Glutamatergic neuron (in vitro differentiated cells): ENCODE measurements around the gene GCH1. TPM values are rescaled to one million over a fixed set of nuclear protein-coding genes. Genes with fewer than 3 reads are reported as not detected.
"Not testable (repeated sequence)": the region's sequence is repeated elsewhere in the genome, so short reads cannot be mapped to it uniquely, and the experiment has no call there.

Experiments
- DNase-seq: peaks from one replicate; pipeline ENCODE4 v3.0.0; 2022
- H3K27ac Mint-ChIP-seq: one replicate; pipeline ENCODE4 v1.8.0; 2020; ENCODE audit warnings: mild to moderate bottlenecking, mixed read lengths, inconsistent platforms; ENCODE audit not compliant: unreplicated experiment
- H3K27me3 Mint-ChIP-seq: one replicate; pipeline ENCODE4 v1.8.0; 2020; ENCODE audit warnings: mild to moderate bottlenecking, moderate library complexity, mixed read lengths, inconsistent platforms; ENCODE audit not compliant: unreplicated experiment
- H3K36me3 Mint-ChIP-seq: one replicate; pipeline ENCODE4 v1.8.0; 2020; ENCODE audit warnings: mild to moderate bottlenecking, mixed read lengths, inconsistent platforms; ENCODE audit not compliant: unreplicated experiment
- H3K4me1 Mint-ChIP-seq: one replicate; pipeline ENCODE4 v1.8.0; 2020; ENCODE audit warnings: mild to moderate bottlenecking, low read depth, mixed read lengths, inconsistent platforms; ENCODE audit not compliant: unreplicated experiment
- H3K4me3 Mint-ChIP-seq: one replicate; pipeline ENCODE4 v1.8.0; 2020; ENCODE audit warnings: mild to moderate bottlenecking, mixed read lengths, inconsistent platforms; ENCODE audit not compliant: unreplicated experiment
- H3K9me3 Mint-ChIP-seq: one replicate; pipeline ENCODE4 v1.8.0; 2020; ENCODE audit warnings: mild to moderate bottlenecking, moderate library complexity, mixed read lengths, inconsistent platforms; ENCODE audit not compliant: unreplicated experiment
- CTCF ChIP-seq: fragments of 200-600 bp; sonication (generic); IDR thresholded peaks from one replicate; pipeline ENCODE4 v1.5.0; 2021; ENCODE audit not compliant: partially characterized antibody, unreplicated experiment
- total RNA-seq: library from RNA; stranded (reverse); fragmentation: NEBNext Ultra II Directional; extraction: Animal tissue kit (Norgen Biotek cat#: 25700); gene quantifications from one replicate; pipeline ENCODE4 v1.2.1, GENCODE V29; 2021; ENCODE audit not compliant: unreplicated experiment

Gene GCH1
- total RNA-seq, 1 donor from 2014 or later: 2.4 TPM

- Mint-ChIP-seq H3K4me3 (no peak overlapping the region), H3K27ac (no peak overlapping the region), H3K4me1 (peaks cover 9% of the 10 kb centered on the region), H3K9me3 (peaks cover 7% of the 10 kb centered on the region), H3K36me3 (no peaks in the 10 kb centered on the region), H3K27me3 (peaks cover 5% of the 10 kb centered on the region)
- no peak for TF ChIP-seq CTCF
- DNase-seq: no peak
These were observed 98.0 kb downstream of the GCH1 start for GRCh38 chr14:54804538-54805041.

- no peak for TF ChIP-seq CTCF
- Mint-ChIP-seq H3K4me3 (no peak overlapping the region), H3K9me3 (peaks cover 7% of the 10 kb centered on the region), H3K27ac (no peak overlapping the region), H3K36me3 (no peaks in the 10 kb centered on the region), H3K27me3 (peaks cover 5% of the 10 kb centered on the region), H3K4me1 (peaks cover 9% of the 10 kb centered on the region)
- no peak for DNase-seq
These were observed 98.6 kb downstream of the GCH1 start for GRCh38 chr14:54803926-54804537.

GRCh38 chr14:54803396-54803795, 99.2 kb downstream of the GCH1 start:
- Mint-ChIP-seq H3K4me3 (no peak overlapping the region), H3K27ac (no peak overlapping the region), H3K4me1 (peaks cover 9% of the 10 kb centered on the region), H3K9me3 (peaks cover 7% of the 10 kb centered on the region), H3K27me3 (peaks cover 5% of the 10 kb centered on the region), H3K36me3 (no peaks in the 10 kb centered on the region)
- no peak for DNase-seq
- TF ChIP-seq CTCF: no peak

GRCh38 chr14:54801482-54801881, 101.1 kb downstream of the GCH1 start:
- H3K27me3 Mint-ChIP-seq, DNase-seq, H3K27ac Mint-ChIP-seq, H3K4me1 Mint-ChIP-seq, H3K4me3 Mint-ChIP-seq, H3K36me3 Mint-ChIP-seq, H3K9me3 Mint-ChIP-seq: not testable (repeated sequence)

- no peak for DNase-seq
- peaks cover 4% of the 10 kb centered on the region for H3K9me3 Mint-ChIP-seq
- H3K27ac Mint-ChIP-seq: no peak overlapping the region
- no peak overlapping the region for H3K4me3 Mint-ChIP-seq
- no peaks in the 10 kb centered on the region for H3K4me1 Mint-ChIP-seq
- no peak for TF ChIP-seq CTCF
- peaks cover 5% of the 10 kb centered on the region for H3K36me3 Mint-ChIP-seq
- no peaks in the 10 kb centered on the region for H3K27me3 Mint-ChIP-seq
These were observed 104.0 kb downstream of the GCH1 start for GRCh38 chr14:54798465-54799124.
